GM18502 (cell line): ENCODE measurements around the gene INTS14.
A peak's percentile ranks its signal among the peaks of the same experiment; 100 is the strongest.

Source experiments
- ATAC-seq: cut with Tn5 transposase; IDR thresholded peaks from one replicate; pipeline ENCODE4 v1.9.1; 2021; ENCODE audit warnings: mild to moderate bottlenecking; ENCODE audit not compliant: unreplicated experiment, poor library complexity

The INTS14 gene

GRCh38 chr15:65610871-65611718 is at the start of gene INTS14:
INTS14 (minus strand) TSS chr15:65611131; CDS start chr15:65607380, 3,751 bp downstream.
- peak; percentile 92 for ATAC-seq

GRCh38 chr15:65659502-65660052 is 48.6 kb upstream of the INTS14 start:
- ATAC-seq, result no peak

GRCh38 chr15:65655457-65655856 is 44.5 kb upstream of the INTS14 start:
- ATAC-seq, result no peak

- no peak for ATAC-seq
Observed at GRCh38 chr15:65655026-65655425, 44.1 kb upstream of the INTS14 start.

- ATAC-seq, result no peak
Observed at GRCh38 chr15:65653801-65654521, 43.0 kb upstream of the INTS14 start.

GRCh38 chr15:65653341-65653740 is 42.4 kb upstream of the INTS14 start:
- ATAC-seq, result no peak

GRCh38 chr15:65651831-65652749 is 41.2 kb upstream of the INTS14 start:
- ATAC-seq, result no peak

- ATAC-seq, result no peak
Observed at GRCh38 chr15:65651042-65651322, 40.1 kb upstream of the INTS14 start.

GRCh38 chr15:65650312-65651041 is 39.5 kb upstream of the INTS14 start:
- ATAC-seq, result no peak

GRCh38 chr15:65646486-65646885 is 35.6 kb upstream of the INTS14 start:
- ATAC-seq, result no peak

- ATAC-seq, result no peak
Observed at GRCh38 chr15:65645392-65645791, 34.5 kb upstream of the INTS14 start.

- no peak for ATAC-seq
Observed at GRCh38 chr15:65644282-65644681, 33.4 kb upstream of the INTS14 start.

GRCh38 chr15:65642594-65642993 is 31.7 kb upstream of the INTS14 start:
- ATAC-seq, result no peak

GRCh38 chr15:65641768-65642475 is 31.0 kb upstream of the INTS14 start:
- ATAC-seq, result no peak

- no peak for ATAC-seq
Observed at GRCh38 chr15:65639509-65639908, 28.6 kb upstream of the INTS14 start.

GRCh38 chr15:65638681-65639089 is 27.8 kb upstream of the INTS14 start:
- no peak for ATAC-seq

GRCh38 chr15:65638109-65638508 is 27.2 kb upstream of the INTS14 start:
- no peak for ATAC-seq

GRCh38 chr15:65634356-65634755 is 23.4 kb upstream of the INTS14 start:
- ATAC-seq, result no peak

GRCh38 chr15:65633752-65634151 is 22.8 kb upstream of the INTS14 start:
- ATAC-seq, result no peak
